ENCODE data around the gene PKN1.

DNA sequence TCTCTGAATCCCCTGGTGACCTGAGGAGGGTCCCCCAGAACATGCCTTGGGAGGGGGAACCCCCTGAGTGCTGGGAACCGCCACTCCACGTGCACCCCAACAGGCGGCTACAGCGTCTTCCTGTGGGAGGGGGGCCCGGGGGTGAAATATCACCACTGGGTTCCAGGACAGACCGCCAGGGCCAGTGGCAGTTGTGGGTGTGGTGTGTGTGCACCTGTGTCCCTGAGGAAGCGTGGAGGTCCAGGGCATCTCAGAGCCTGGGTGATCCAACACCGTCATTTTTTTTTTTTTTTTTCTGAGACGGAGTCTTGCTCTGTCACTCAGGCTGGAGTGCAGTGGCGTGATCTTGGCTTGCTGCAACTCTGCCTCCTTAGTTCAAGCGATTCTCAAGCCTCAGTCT, 47.6 kb upstream of the PKN1 start:
- TF ChIP-seq EZH2phosphoT487 (IDR thresholded peaks at IDR 0.05; ENCODE audit: insufficient read depth, low read depth) (no peak), EZH2 (IDR thresholded peaks at IDR 0.05; ENCODE audit: insufficient read depth, poor library complexity, severe bottlenecking) (no peak)

Measured in GM23248 (cell line).